Esophagus muscularis mucosa (tissue), 3 donors: Measurements from ENCODE around the gene RAB1A.

Experiments
- CTCF ChIP-seq, 3 experiments: fragments of 200-600 bp in 2 of 3; fragments of 450-650 bp in 1 of 3; sonication (generic) in 2 of 3; IDR thresholded peaks; one replicate each; pipeline ENCODE4 v1.5.1; 2017 to 2019; ENCODE audit warnings: antibody characterized with exemption in 3 of 3, mild to moderate bottlenecking in 2 of 3, moderate library complexity in 1 of 3
- POLR2A ChIP-seq: fragments of 450-650 bp; IDR thresholded peaks from one replicate; pipeline ENCODE4 v1.6.1; 2017; ENCODE audit warnings: antibody characterized with exemption, moderate library complexity, mild to moderate bottlenecking, low read depth
- POLR2AphosphoS5 ChIP-seq, 2 donors: sonication (generic); formaldehyde crosslinking; IDR thresholded peaks; one replicate each; pipeline ENCODE4 v1.6.1; 2017; ENCODE audit warnings: antibody characterized with exemption in 2 of 2

GRCh38 chr2:65059071-65059470 is 70.8 kb downstream of the RAB1A start:
- TF ChIP-seq CTCF (IDR thresholded peaks at IDR 0.05): no peak
- TF ChIP-seq POLR2AphosphoS5 (IDR thresholded peaks at IDR 0.05): peak; percentile 43 to 53
- TF ChIP-seq POLR2A: no peak
